MCF 10A (cell line): Measurements from ENCODE around the gene CACNA2D4. TPM values are rescaled to one million over a fixed set of nuclear protein-coding genes. Genes with fewer than 3 reads are reported as not detected.

Source experiments
- BruUV-seq: library from RNA; stranded (reverse); fragments of 400-500 nt; replicated peaks from 2 replicates; lab custom pipeline; 2021; lab: Mats Ljungman, UMichigan
- CTCF ChIA-PET: fragments of 300-600 bp; sonication (Branson Sonifier 250); formaldehyde crosslinking; extraction: SDS; loops from one replicate; lab custom pipeline; 2021; ENCODE audit warnings: antibody characterized with exemption, inconsistent platforms; lab: Yijun Ruan, JAX
- POLR2A ChIA-PET: fragments of 300-600, 350-650 bp; sonication (Branson Sonifier 250); formaldehyde crosslinking; extraction: SDS; loops from one replicate; lab custom pipeline; 2020; ENCODE audit warnings: antibody characterized with exemption, inconsistent platforms; lab: Yijun Ruan, JAX
- DNase-seq: peaks from one replicate; pipeline ENCODE4 v3.0.0-alpha.2; 2018; ENCODE audit not compliant: unreplicated experiment
- H3K27ac Mint-ChIP-seq: one replicate; pipeline ENCODE4 v1.8.0; 2022; ENCODE audit warnings: mild to moderate bottlenecking, low read depth, mixed read lengths; ENCODE audit not compliant: unreplicated experiment
- H3K27me3 Mint-ChIP-seq: one replicate; pipeline ENCODE4 v1.8.0; 2022; ENCODE audit warnings: mixed read lengths; ENCODE audit not compliant: insufficient read depth, unreplicated experiment
- H3K36me3 Mint-ChIP-seq: one replicate; pipeline ENCODE4 v1.8.0; 2022; ENCODE audit warnings: mild to moderate bottlenecking, moderate library complexity, mixed read lengths; ENCODE audit not compliant: insufficient read depth, unreplicated experiment
- H3K4me1 Mint-ChIP-seq: one replicate; pipeline ENCODE4 v1.8.0; 2022; ENCODE audit warnings: mixed read lengths; ENCODE audit not compliant: insufficient read depth, unreplicated experiment
- H3K4me3 Mint-ChIP-seq: one replicate; pipeline ENCODE4 v1.8.0; 2022; ENCODE audit warnings: mild to moderate bottlenecking, moderate library complexity, mixed read lengths; ENCODE audit not compliant: unreplicated experiment
- H3K9me3 Mint-ChIP-seq: one replicate; pipeline ENCODE4 v1.8.0; 2022; ENCODE audit warnings: mixed read lengths; ENCODE audit not compliant: unreplicated experiment
- intact Hi-C: fragments of 100-400 bp; cut with micrococcal nuclease; formaldehyde crosslinking; loops from 2 replicates; pipeline ENCODE4 v1.14.1; 2022
- total RNA-seq: library from RNA; stranded (reverse); gene quantifications from 2 replicates; pipeline ENCODE4 v1.2.3, GENCODE V29; 2022
- TF ChIP-seq, protein P1 (sequence below): fragments of 200-600 bp; IDR thresholded peaks from one replicate; pipeline ENCODE4 v1.8.0; 2022; ENCODE audit warnings: antibody characterized with exemption, mild to moderate bottlenecking; ENCODE audit not compliant: unreplicated experiment

CACNA2D4 gene
- total RNA-seq, 1 experiment from 2014 or later: not detected

DNA sequence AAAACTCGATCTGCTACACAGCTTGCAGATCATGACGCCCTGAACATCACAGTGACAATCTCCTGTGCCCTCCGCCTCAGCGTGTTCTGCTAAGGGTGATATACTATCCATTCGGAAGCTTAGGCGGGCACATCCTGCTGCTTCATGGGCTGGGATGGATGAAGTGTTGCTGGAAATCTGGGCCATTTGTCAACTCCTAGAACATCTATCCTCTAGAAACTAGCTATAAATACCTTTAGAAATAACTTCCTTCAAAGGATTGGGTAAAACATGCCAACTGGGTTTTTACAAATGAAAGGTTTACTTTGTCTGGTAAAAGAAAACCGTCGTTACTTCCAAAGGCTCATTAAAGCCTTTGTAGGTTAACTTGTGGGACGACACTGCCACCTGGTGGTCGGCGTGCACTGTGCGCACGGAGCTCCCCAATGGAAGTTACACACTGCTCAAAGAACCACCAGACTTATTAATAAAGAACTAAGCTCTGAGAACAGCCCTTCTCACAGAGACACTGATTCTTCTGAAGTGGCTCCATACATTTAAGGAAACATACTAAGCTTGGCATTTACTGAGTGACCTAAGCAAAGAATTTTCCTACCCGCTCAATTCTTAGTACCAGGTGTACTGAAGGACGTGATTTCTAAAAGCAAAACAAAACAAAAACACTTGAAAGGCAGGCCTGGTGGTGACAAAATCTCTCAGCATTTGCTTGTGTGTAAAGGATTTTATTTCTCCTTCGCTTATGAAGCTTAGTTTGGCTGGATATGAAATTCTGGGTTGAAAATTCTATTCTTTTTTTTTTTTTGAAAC is 21.6 kb upstream of the CACNA2D4 start:
- intact Hi-C loops: loop anchor here (1.0 to 10.0 kb wide), 5 partner anchors 95 to 643 kb away; no protein-coding TSS in a partner anchor
- POLR2A ChIA-PET: interaction anchor here (0.6 to 1.5 kb wide), 6 partner anchors 144 to 575 kb away, joined by 3 to 16 read pairs (median 5); no protein-coding TSS in a partner anchor

DNA sequence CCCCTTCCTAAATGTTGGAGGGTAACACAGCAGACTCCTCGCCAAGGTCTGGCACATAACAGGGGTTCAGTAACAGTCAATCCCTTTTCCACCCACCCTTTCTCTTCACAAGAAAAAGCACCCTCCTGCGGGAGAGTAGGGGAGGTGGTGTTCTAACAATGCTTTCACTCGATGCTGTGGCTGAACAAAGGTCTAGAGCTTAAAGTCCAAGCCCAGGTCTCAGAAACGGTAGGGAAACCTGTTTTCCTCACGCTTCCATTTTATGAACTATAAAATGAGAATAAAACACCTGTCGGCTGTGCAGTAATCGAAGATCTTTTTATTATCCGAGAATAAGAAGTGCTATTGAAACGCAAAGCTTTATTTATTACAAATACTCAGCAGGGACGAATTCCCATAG is 20.9 kb upstream of the CACNA2D4 start:
- DNase-seq: no peak
- ChIA-PET CTCF (interaction anchor here (0.5 to 5.4 kb wide), 61 partner anchors 10 to 978 kb away, joined by 3 to 141 read pairs (median 5); partner anchors contain the start of gene WNT5B), POLR2A (interaction anchor here (0.6 to 1.5 kb wide), 5 partner anchors 144 to 576 kb away, joined by 3 to 16 read pairs (median 6); no protein-coding TSS in a partner anchor)
- Mint-ChIP-seq H3K9me3 (no peaks in the 10 kb centered on the region), H3K27ac (no peak overlapping the region), H3K4me3 (no peak overlapping the region), H3K27me3 (peaks cover 34% of the 10 kb centered on the region), H3K4me1 (peaks cover 4% of the 10 kb centered on the region), H3K36me3 (peaks cover 6% of the 10 kb centered on the region)
- no TSS peak for BruUV-seq
- TF ChIP-seq, protein P1, sequence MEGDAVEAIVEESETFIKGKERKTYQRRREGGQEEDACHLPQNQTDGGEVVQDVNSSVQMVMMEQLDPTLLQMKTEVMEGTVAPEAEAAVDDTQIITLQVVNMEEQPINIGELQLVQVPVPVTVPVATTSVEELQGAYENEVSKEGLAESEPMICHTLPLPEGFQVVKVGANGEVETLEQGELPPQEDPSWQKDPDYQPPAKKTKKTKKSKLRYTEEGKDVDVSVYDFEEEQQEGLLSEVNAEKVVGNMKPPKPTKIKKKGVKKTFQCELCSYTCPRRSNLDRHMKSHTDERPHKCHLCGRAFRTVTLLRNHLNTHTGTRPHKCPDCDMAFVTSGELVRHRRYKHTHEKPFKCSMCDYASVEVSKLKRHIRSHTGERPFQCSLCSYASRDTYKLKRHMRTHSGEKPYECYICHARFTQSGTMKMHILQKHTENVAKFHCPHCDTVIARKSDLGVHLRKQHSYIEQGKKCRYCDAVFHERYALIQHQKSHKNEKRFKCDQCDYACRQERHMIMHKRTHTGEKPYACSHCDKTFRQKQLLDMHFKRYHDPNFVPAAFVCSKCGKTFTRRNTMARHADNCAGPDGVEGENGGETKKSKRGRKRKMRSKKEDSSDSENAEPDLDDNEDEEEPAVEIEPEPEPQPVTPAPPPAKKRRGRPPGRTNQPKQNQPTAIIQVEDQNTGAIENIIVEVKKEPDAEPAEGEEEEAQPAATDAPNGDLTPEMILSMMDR: no peak
- intact Hi-C loops: no loop called here

More for the DNA sequence above, 21.6 kb upstream of the CACNA2D4 start:
- DNase-seq: peak; percentile 74
- CTCF ChIA-PET: interaction anchor here (0.5 to 5.4 kb wide), 76 partner anchors 9 to 1002 kb away, joined by 3 to 141 read pairs (median 4); partner anchors contain the start of genes CACNA2D4 and WNT5B
- Mint-ChIP-seq H3K27ac (no peak overlapping the region), H3K4me3 (no peak overlapping the region), H3K36me3 (peaks cover 10% of the 10 kb centered on the region), H3K27me3 (peaks cover 34% of the 10 kb centered on the region), H3K4me1 (peaks cover 4% of the 10 kb centered on the region), H3K9me3 (no peaks in the 10 kb centered on the region)
- TF ChIP-seq, protein P1: peak; percentile 86
- BruUV-seq: no TSS peak

DNA sequence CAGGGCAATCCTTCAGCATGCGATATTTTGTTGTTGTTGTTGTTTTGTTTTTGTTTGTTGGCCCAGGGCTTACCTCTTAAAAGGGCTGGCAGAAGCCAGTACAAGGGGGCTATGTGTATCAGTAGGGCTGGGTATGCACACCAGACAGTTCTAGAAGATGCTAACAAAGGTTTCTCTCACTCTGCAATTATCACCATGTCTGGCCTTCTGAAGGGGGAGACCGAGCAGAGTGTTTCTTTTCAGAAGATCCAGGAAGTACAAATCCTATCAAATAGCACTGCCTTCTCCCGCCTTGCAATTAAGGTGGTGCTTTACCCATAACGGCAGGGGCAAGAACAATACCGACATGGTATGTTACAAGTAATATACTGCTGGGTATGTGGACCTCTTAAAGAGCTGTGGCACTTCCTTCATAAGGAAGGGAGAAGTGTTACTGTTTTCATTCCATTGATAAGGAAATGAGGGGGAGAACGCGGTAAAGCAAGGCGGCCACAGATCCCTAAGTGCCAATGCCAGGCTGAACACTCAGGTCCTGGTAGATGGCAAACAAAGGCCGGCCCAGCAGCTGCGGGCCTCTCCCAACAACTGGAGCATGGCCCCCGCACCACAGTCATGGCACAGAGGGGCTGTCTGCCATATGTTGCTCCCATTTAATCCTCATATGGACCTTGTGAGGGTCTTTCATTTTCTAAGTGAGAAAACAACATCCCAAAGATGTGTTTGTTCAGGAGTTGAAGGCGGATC is 19.2 kb upstream of the CACNA2D4 start:
- POLR2A ChIA-PET: no interaction called here
- Mint-ChIP-seq H3K27ac (no peak overlapping the region), H3K27me3 (peaks cover 23% of the 10 kb centered on the region), H3K9me3 (no peaks in the 10 kb centered on the region), H3K4me1 (peaks cover 4% of the 10 kb centered on the region), H3K36me3 (peaks cover 6% of the 10 kb centered on the region), H3K4me3 (no peak overlapping the region)
- CTCF ChIA-PET: interaction anchor here (0.5 to 5.4 kb wide), 5 partner anchors 11 to 326 kb away, joined by 3 to 141 read pairs (median 7); no protein-coding TSS in a partner anchor
- TF ChIP-seq, protein P1: no peak
- no peak for DNase-seq
- intact Hi-C loops: no loop called here
- no TSS peak for BruUV-seq
